Fibroblast of lung (primary cell): ENCODE measurements around the gene PPP4R4. TPM values are rescaled to one million over a fixed set of nuclear protein-coding genes. Genes with fewer than 3 reads are reported as not detected.
"Not testable (repeated sequence)": the region's sequence is repeated elsewhere in the genome, so short reads cannot be mapped to it uniquely, and the experiment has no call there.

Experiments
- DNase-seq, 2 donors: peaks; one replicate each; pipeline versions ENCODE4 v3.0.0 to v3.0.0-alpha.2; 2010; ENCODE audit warnings: low read depth in 2 of 2
- H2AFZ ChIP-seq: 2 replicates; pipeline ENCODE4 v1.5.1; 2012; ENCODE audit warnings: low read length, control low read depth, inconsistent platforms
- H3K27ac ChIP-seq: 2 replicates; pipeline ENCODE4 v1.5.1; 2011; ENCODE audit warnings: low read length, control low read depth; ENCODE audit not compliant: insufficient read depth
- H3K27me3 ChIP-seq: 2 replicates; pipeline ENCODE4 v1.5.1; 2011; ENCODE audit warnings: mild to moderate bottlenecking, low read length; ENCODE audit not compliant: control insufficient read depth, insufficient read depth
- H3K36me3 ChIP-seq: 2 replicates; pipeline ENCODE4 v1.5.1; 2011; ENCODE audit warnings: low read length; ENCODE audit not compliant: control insufficient read depth, insufficient read depth
- H3K4me1 ChIP-seq: 2 replicates; pipeline ENCODE4 v1.5.1; 2011; ENCODE audit warnings: low read length; ENCODE audit not compliant: control insufficient read depth, insufficient read depth; ENCODE audit errors: extremely low read depth
- H3K4me2 ChIP-seq: 2 replicates; pipeline ENCODE4 v1.5.1; 2011; ENCODE audit warnings: low read length, control low read depth; ENCODE audit not compliant: insufficient read depth; ENCODE audit errors: extremely low read depth
- H3K4me3 ChIP-seq, 4 experiments: fragments of 200-600 bp in 1 of 4; sonication (generic) in 1 of 4; replicated peaks in 1 of 4; 2 replicates each; pipeline ENCODE4 v1.5.1; 2011 to 2016; ENCODE audit warnings: low read length in 4 of 4, low read depth in 3 of 4, mild to moderate bottlenecking in 3 of 4, control low read depth in 2 of 4, inconsistent platforms in 1 of 4, mixed read lengths in 1 of 4; ENCODE audit not compliant: insufficient read depth in 1 of 4; ENCODE audit errors: control extremely low read depth in 1 of 4
- H3K79me2 ChIP-seq: 2 replicates; pipeline ENCODE4 v1.5.1; 2012; ENCODE audit warnings: mild to moderate bottlenecking, low read length, inconsistent platforms; ENCODE audit not compliant: control insufficient read depth, insufficient read depth
- H3K9ac ChIP-seq: 2 replicates; pipeline ENCODE4 v1.5.1; 2011; ENCODE audit warnings: mild to moderate bottlenecking, low read length, control low read depth; ENCODE audit not compliant: insufficient read depth
- H3K9me3 ChIP-seq: 2 replicates; pipeline ENCODE4 v1.5.1; 2012; ENCODE audit warnings: low read depth, low read length; ENCODE audit not compliant: control insufficient read depth, insufficient read depth
- H4K20me1 ChIP-seq: 2 replicates; pipeline ENCODE4 v1.5.1; 2011; ENCODE audit warnings: low read length; ENCODE audit not compliant: control insufficient read depth, insufficient read depth; ENCODE audit errors: extremely low read depth
- CTCF ChIP-seq, 2 donors: IDR thresholded peaks in 1 of 2; conservative IDR thresholded peaks in 1 of 2; 1 replicate in 1 of 2; 2 replicates in 1 of 2; pipeline ENCODE4 v1.5.1; 2011 to 2012; ENCODE audit warnings: low read length in 2 of 2, control low read depth in 1 of 2, inconsistent platforms in 1 of 2, low read depth in 1 of 2, mild to moderate bottlenecking in 1 of 2
- EZH2 ChIP-seq: IDR thresholded peaks from 2 replicates; pipeline ENCODE4 v1.5.1; 2012; ENCODE audit warnings: low read length, control low read depth, mild to moderate bottlenecking; ENCODE audit errors: missing control alignments
- polyA plus RNA-seq, 2 donors: library from polyadenylated mRNA; depleted of rRNA in 1 of 2; stranded (reverse) in 1 of 2; unstranded in 1 of 2; fragments of >200 nt; gene quantifications; 2 replicates each; pipeline ENCODE4 v1.2.1, GENCODE V29; 2011 to 2012; ENCODE audit warnings: missing spikeins in 1 of 2
- total RNA-seq: library from RNA; depleted of rRNA; stranded (reverse); fragments of >200 nt; gene quantifications from 2 replicates; pipeline ENCODE4 v1.2.1, GENCODE V29; 2014

The PPP4R4 gene
- total and polyA plus RNA-seq, 2 donors (not counting 1 experiment from before 2014, with no cell fraction given), result 0.35 to 0.99 TPM

DNA sequence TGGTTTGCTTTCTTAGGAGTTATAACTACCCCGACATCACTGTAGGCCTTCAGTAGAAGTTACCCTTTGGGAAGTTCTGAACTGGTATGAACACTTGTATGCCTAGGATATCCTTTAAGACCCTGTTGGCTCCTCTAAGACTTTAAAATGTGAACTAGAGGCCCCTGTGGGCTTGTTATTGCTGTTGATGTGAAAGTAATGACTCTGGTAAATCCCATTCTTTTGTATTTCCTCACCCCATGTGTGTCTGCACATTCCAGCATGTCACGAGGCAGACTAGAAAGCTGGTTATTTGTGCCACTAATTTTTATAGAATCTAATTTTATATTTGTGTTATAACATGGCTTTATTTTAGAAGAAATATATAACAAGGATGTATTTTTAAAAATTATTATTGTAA is 70.1 kb downstream of the PPP4R4 start:
- H4K20me1 ChIP-seq, result no peaks in the 10 kb centered on the region
- H3K4me1 ChIP-seq, result no peaks in the 10 kb centered on the region
- H3K36me3 ChIP-seq, result no peaks in the 10 kb centered on the region
- H3K27me3 ChIP-seq, result no peaks in the 10 kb centered on the region
- TF ChIP-seq EZH2 (no peak), CTCF (conservative IDR thresholded peaks at IDR 0.05 in 1 of 2, IDR thresholded peaks at IDR 0.05 in 1 of 2; ENCODE audit: low read depth in 1 of 2, low read length in 2 of 2) (no peak)
- H3K27ac ChIP-seq, result no peak overlapping the region
- DNase-seq, result no peak
- no peak overlapping the region for H2AFZ ChIP-seq
- H3K4me2 ChIP-seq, result no peak overlapping the region
- H3K9ac ChIP-seq, result no peak overlapping the region
- H3K4me3 ChIP-seq, result no peak overlapping the region
- no peaks in the 10 kb centered on the region for H3K79me2 ChIP-seq
- no peaks in the 10 kb centered on the region for H3K9me3 ChIP-seq

DNA sequence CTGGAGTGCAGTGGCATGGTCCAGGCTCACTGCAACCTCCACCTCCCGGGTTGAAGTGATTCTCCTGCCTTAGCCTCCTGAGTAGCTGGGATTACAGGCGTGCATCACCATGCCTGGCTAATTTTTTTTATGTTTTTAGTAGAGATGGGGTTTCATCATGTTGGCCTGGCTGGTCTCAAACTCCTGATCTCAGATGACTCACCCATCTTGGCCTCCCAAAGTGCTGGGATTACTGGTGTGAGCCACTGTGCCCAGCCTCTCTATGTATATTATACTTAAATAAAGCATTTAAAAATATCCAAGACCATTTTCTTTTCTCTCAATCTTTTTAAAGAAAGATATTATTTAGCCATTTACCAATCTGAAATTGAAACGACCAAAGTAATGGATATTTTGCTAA is 90.1 kb downstream of the PPP4R4 start:
- not testable (repeated sequence) for H3K4me2 ChIP-seq, DNase-seq, H3K27ac ChIP-seq, H4K20me1 ChIP-seq, H2AFZ ChIP-seq, H3K9ac ChIP-seq, H3K27me3 ChIP-seq, H3K36me3 ChIP-seq, H3K4me3 ChIP-seq, H3K9me3 ChIP-seq, H3K79me2 ChIP-seq, H3K4me1 ChIP-seq

DNA sequence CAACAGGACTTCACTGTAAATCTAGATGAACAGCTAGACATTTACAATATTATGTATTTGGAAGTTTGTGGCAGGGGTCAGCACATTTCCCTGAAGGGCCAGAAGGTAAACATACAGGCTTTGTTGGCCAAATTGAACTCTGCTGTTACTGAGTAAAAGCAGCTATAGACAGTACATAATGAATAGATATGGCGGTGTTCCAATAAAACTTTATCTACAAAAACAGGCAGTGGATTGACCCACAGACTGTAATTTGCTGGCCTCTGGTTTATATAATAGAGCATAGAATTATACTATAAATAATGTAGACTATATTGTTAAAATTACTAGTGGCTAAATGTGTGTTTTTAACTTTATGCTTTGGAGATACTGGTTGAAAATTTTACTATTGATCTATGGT is 93.2 kb downstream of the PPP4R4 start:
- Histone ChIP-seq H3K27ac (no peak overlapping the region), H3K4me1 (no peaks in the 10 kb centered on the region), H2AFZ (no peak overlapping the region), H3K9me3 (no peaks in the 10 kb centered on the region), H3K36me3 (no peaks in the 10 kb centered on the region), H3K4me2 (no peak overlapping the region), H3K4me3 (no peak overlapping the region), H3K9ac (no peak overlapping the region), H4K20me1 (no peaks in the 10 kb centered on the region), H3K27me3 (no peaks in the 10 kb centered on the region), H3K79me2 (no peaks in the 10 kb centered on the region)
- TF ChIP-seq CTCF (conservative IDR thresholded peaks at IDR 0.05 in 1 of 2, IDR thresholded peaks at IDR 0.05 in 1 of 2; ENCODE audit: low read depth in 1 of 2, low read length in 2 of 2) (no peak), EZH2 (no peak)
- no peak for DNase-seq

DNA sequence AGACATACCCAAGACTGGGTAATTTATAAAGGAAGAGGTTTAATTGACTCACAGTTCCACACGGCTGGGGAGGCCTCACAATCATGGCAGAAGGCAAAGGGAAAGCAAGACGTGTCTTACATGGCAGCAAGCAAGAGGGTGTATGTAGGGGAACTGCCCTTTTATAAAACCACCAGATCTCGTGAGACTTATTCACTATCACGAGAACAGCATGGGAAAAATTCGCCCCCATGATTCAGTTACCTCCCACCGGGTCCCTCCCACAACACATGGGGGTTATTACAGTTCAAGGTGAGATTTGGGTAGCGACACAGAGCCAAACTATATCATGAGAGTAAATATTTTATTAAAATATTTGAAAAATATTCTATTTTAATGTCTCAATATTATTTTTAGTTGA is 94.5 kb downstream of the PPP4R4 start:
- not testable (repeated sequence) for H3K27me3 ChIP-seq, H3K4me2 ChIP-seq, H3K36me3 ChIP-seq, H3K4me3 ChIP-seq, H4K20me1 ChIP-seq, H3K4me1 ChIP-seq, H3K27ac ChIP-seq, H3K9ac ChIP-seq, H3K9me3 ChIP-seq, DNase-seq, H3K79me2 ChIP-seq, H2AFZ ChIP-seq
